ENCODE results near the gene WNT3A.
"Not testable (repeated sequence)": the region's sequence is repeated elsewhere in the genome, so short reads cannot be mapped to it uniquely, and the experiment has no call there.

The WNT3A gene

DNA sequence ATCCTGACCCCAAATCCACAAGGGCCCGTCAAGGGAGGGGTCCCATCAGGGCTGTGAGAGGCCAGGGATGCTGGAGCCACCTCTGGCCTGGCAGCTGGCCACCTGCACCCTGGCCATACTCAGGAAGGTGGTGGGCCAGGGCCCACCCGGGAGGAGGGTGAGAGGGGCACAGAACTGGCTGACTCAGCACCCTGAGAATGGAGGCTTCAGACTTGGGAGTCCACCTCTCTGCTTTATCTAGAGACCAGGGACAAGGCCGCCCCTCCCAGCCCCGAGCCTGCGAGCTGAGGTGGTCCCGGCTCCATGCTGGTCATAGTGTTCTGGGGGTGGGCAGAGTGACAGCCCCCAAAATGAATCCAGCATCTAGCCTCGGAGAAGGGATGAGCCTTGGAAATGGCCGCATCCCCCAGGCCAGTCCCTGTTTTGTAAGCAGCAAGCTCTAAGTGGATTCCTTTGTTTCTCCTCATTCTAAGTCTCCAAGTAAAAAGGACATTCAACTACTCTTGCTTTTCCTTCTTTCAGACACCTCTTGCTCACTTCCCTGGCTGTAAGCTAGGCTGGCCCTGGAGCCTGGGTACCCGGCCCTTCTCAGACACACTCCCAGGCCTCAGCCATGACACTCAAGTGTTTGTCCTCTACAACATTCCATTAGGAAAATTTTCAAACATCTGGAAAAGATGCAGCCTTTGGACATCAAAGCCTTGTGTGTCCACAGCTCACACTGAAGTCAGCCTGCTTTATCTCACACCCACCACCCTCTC is 12.3 kb downstream of the WNT3A start:
- TF ChIP-seq, protein P1, sequence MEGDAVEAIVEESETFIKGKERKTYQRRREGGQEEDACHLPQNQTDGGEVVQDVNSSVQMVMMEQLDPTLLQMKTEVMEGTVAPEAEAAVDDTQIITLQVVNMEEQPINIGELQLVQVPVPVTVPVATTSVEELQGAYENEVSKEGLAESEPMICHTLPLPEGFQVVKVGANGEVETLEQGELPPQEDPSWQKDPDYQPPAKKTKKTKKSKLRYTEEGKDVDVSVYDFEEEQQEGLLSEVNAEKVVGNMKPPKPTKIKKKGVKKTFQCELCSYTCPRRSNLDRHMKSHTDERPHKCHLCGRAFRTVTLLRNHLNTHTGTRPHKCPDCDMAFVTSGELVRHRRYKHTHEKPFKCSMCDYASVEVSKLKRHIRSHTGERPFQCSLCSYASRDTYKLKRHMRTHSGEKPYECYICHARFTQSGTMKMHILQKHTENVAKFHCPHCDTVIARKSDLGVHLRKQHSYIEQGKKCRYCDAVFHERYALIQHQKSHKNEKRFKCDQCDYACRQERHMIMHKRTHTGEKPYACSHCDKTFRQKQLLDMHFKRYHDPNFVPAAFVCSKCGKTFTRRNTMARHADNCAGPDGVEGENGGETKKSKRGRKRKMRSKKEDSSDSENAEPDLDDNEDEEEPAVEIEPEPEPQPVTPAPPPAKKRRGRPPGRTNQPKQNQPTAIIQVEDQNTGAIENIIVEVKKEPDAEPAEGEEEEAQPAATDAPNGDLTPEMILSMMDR (IDR thresholded peaks at IDR 0.05; ENCODE audit: insufficient read depth, missing control alignments), result no peak
- FAIRE-seq (no peak), DNase-seq (ENCODE audit: insufficient read length, low spot score) (no peak)

DNA sequence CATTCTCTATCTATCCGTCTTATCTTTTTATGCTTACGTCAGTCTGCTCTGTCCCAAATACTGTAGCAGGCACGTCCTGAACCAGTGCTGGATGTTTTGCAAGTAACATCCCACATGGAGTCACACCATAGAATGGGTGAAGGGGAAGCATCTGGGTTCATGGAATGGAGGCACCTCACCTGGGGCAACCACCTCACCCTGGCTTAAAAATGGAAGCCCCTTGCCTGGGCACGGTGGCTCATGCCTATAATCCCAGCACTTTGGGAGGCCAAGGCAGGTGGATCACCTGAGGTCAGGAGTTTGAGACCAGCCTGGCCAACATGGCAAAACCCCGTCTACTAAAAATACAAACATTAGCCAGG is 12.9 kb downstream of the WNT3A start:
- FAIRE-seq; DNase-seq (ENCODE audit: insufficient read length, low spot score): not testable (repeated sequence)

DNA sequence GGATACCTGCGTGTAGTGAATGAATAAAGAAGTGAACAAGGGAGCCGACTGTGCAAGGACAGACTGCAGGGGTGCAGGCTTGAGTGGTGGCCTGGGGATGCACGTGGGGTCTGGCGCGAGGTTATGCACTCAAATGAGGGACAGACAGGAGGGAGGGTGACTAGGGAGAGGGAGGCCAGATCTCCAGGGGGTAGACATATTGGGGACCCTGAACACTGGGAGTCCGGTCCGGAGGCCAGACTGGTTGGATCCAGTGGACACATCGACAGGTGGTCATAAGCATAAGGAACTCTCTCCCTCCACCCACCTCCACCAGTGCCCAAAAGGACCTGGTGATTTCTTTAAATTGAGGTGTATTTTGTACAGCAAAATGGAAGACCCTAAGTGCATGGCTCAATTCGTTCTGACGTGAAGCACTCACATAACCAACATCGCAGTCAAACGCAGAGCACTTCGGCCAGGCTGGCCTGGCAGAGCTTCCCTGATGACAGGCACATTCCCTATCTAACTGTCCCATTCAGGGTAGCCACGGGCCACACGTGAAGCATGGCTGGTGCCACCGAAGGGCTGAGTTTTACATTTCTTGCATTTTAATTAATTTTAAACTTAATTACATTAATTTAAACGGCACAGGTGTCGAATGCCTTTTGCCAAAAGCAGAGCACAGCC is 14.0 kb downstream of the WNT3A start:
- no peak for DNase-seq (ENCODE audit: insufficient read length, low spot score)
- TF ChIP-seq, protein P1 (IDR thresholded peaks at IDR 0.05; ENCODE audit: insufficient read depth, missing control alignments), result no peak
- FAIRE-seq, result no peak

DNA sequence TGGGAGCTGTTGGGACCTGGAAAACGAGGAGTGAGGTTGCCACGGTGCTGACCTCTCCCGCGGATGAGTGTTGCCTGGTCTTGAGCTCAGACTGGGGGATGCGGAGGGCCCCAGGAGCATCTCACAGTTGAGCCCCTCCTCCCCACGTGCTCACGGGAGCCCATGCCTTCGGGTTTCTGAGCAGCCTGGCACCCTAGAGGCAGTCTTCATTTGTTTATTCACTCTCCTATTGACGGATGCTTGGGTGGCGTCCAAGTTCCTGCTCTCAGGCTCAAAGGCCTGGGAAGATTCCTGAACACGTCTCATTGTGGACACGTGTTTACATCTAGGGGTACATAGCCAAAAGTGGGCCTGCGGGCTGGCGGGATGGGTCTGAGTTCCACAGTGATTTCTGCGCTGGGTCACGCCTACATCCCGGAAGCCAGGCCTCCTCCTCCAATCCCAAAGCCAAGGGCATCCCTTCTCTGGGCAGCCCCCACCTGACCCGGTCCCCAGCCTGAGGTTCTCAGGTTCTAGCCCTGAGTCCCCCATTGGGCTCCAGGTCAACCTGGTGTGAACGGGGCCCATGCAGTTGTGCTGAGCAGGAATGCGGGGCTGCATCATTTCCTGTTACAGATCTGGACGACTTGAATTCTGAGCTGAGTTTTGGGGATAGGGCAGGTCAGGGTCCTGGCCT is 14.7 kb downstream of the WNT3A start:
- FAIRE-seq, result no peak
- no peak for DNase-seq (ENCODE audit: insufficient read length, low spot score)
- TF ChIP-seq, protein P1 (IDR thresholded peaks at IDR 0.05; ENCODE audit: insufficient read depth, missing control alignments), result no peak

DNA sequence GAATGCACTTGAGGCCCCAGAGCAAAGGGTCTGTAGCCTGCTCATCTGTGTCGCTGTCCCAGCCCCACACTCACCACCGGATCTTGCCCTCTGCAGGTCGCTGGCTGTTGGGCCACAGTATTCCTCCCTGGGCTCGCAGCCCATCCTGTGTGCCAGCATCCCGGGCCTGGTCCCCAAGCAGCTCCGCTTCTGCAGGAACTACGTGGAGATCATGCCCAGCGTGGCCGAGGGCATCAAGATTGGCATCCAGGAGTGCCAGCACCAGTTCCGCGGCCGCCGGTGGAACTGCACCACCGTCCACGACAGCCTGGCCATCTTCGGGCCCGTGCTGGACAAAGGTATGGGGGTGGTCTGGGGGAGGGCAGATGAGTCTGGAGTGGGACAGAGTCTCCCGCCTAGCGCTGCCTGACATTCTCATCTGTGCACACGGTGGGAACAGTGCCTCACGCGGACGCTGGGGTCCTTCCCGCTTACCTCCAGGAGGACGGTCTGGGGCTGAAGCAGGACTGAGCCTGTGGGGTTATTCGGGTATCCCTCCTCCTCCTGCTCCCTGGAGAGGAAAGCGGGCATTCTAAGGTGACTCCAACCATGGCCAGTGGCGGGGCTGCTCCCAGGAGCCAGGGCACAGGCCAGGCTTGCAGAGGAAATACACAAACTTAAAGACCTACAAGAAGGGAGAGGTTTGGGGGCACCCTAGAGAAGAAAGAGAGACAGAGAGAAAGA is 15.9 kb downstream of the WNT3A start:
- DNase-seq (ENCODE audit: insufficient read length, low spot score), result no peak
- TF ChIP-seq, protein P1 (IDR thresholded peaks at IDR 0.05; ENCODE audit: insufficient read depth, missing control alignments), result no peak
- FAIRE-seq, result no peak

DNA sequence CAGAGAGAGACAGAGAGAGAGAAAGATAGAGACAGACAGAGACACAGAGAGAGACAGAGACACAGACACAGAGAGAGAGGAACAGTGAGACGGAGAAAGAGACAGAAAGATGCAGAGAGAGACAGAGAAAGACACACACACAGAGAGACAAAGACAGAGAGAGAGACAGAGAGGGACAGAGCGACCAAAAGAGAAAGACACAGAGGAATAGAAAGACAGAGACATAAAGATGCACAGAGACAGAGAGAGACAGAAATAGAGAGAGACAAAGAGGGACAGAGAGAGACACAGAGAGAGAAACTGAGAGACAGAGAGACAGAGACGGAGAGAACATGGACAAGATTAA is 16.5 kb downstream of the WNT3A start:
- TF ChIP-seq, protein P1 (IDR thresholded peaks at IDR 0.05; ENCODE audit: insufficient read depth, missing control alignments), result no peak
- DNase-seq (ENCODE audit: insufficient read length, low spot score) (no peak), FAIRE-seq (no peak)

DNA sequence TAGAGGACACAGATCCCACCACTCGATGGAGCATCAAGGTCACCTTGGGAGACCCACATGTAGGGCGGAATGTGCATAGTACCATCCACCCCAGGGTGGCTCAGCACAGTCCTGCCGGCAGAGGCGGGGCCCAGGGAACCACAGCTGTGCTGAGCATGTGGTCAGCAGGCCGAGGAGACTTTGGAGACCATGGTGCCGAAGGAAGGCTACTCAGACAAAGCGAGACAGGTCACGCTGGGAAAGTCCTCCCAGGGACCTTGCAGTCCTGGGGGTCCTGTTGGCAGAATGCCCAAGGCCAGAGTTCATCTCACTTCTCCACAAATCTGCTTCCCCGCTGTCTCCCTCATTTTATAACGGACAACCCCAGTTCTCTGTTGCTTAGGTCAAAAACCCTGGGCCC is 22.5 kb downstream of the WNT3A start:
- TF ChIP-seq, protein P1 (IDR thresholded peaks at IDR 0.05; ENCODE audit: insufficient read depth, missing control alignments), result no peak
- no peak for DNase-seq (ENCODE audit: insufficient read length, low spot score)
- no peak for FAIRE-seq
